A172 (cell line): ENCODE results near the gene GRK1. TPM values are rescaled to one million over a fixed set of nuclear protein-coding genes. Genes with fewer than 3 reads are reported as not detected.
"Not testable (repeated sequence)": the region's sequence is repeated elsewhere in the genome, so short reads cannot be mapped to it uniquely, and the experiment has no call there.

ENCODE experiments used
- DNase-seq: peaks from one replicate; pipeline ENCODE4 v3.0.0-alpha.2; 2015; ENCODE audit warnings: low spot score
- total RNA-seq: library from RNA; depleted of rRNA; stranded (reverse); fragments of >200 nt; shearing (Covaris generic); gene quantifications from 2 replicates; pipeline ENCODE4 v1.2.3, GENCODE V29; 2014

GRK1 gene
- total RNA-seq, 1 experiment from 2014 or later: not detected

GRCh38 chr13:113743366-113744195 is 76.6 kb downstream of the GRK1 start:
- no peak for DNase-seq

- DNase-seq: no peak
These were observed 77.4 kb downstream of the GRK1 start for GRCh38 chr13:113744197-113745000.

GRCh38 chr13:113745059-113745458 is 78.0 kb downstream of the GRK1 start:
- no peak for DNase-seq

DNA sequence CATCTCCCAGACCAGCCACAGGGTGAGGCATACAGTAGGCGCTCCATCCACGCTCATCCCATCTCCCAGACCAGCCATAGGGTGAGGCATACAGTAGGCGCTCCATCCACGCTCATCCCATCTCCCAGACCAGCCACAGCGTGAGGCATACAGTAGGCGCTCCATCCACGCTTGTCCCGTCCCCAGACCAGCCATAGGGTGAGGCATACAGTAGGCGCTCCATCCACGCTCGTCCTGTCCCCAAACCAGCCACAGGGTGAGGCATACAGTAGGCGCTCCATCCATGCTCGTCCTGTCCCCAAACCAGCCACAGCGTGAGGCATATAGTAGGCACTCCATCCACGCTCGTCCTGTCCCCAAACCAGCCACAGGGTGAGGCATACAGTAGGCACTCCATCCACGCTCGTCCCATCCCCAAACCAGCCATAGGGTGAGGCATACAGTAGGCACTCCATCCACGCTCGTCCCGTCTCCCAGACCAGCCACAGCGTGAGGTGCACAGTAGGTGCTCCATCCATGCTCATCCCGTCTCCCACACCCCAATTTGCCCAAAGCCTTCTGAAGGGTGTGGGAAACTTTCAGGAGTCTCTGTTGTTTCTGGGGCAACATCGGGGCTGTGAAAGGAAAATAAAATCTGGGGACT is 78.6 kb downstream of the GRK1 start:
- DNase-seq: not testable (repeated sequence)

DNA sequence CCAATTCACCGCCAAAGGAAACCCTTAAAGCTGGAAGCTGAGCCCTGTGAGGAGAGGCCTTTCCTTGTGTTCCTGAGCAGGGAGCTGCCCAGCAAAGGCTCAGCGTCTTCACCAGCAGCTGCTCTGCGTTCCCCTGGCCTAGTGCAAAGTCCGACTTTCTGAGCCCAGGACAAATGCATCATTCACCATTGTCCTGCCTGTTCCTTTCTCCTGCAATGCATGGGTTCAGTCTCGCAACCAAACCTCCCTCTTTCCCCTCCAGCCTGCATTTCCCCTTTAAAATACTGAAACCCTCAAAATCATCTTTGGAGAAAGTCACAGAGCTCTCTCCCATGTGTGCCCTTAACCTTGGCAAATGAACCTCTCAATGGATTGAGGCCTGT is 79.1 kb downstream of the GRK1 start:
- DNase-seq: no peak

DNA sequence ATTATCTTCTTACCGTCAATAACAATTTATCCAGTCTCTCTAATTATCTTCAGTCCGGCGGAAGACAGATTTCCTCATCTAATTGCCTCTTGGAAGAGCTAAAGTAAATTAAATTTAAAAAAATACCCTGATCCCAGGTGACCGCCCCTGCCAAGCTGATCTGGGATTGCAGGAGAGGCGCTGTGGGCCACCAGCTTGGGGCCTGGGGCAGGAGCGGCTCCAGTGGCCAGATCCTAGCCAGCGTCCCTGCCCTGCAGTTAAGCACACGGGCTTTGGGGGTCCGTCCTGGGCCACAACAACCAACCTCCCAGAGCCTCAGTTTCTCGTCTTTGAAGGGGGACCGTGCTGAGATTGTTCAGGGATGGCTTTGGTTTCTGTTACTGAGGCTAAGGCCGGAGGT is 79.7 kb downstream of the GRK1 start:
- DNase-seq: no peak

DNA sequence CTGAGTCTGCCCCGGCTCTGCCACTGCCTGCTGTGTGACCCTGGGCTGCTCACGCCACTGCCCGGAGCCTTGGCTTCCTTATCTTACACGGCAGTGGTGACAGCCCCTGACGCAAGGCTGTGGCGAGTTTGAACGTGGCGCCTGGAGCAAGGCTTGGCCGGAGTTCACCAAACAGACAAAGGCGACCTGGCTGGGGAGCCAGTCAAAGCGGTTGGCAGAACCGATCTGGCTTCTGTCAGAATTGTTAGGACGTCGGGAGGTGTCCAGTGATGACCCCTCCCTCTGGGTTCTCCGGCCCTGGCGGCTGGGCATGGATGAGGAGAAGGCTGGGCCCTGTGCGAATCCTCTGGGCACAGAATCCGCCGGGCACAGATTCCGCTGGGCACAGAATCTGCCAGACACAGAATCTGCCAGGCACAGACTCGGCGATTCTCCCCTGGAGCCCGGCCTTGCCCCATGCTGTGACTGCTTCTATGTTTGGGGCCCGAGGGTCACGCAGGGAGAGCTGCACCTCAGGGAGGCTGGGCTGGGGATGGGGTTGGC is 80.3 kb downstream of the GRK1 start:
- no peak for DNase-seq

DNA sequence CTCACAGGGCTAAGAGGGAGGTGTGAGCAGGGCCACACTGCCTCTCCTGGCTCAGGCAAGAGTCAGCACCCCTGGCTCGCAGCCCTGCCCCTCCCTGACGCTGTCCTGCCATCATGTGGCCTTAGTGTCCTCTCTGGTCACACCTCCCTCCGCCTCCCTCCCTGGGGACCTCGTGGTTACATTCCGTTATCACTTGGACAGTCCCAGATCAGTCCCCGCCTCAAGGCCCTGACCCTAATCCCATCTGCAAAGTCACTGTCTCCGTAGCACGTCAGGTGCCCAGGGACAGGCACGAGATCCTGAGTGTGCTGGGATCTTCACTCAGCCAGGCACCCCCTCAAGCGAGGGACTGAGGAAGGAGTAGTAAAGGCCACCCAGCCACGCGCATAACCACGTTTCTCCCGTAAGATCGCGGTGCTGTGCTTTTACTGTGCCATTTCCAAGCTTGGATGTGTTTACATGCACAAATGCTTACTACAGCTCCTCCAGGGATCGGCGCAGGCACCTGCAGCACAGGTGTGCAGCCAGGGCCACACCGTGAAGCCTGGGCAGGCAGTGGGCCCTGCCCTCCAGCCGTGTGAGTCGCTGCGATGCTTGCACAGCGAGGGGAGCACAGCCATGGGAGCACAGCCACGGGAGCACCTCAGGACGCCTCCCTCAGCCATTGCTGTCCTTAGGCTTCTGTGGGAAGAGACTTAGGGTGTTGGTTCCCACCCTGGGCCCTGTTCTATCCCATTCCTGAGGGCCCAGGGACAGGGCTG is 81.3 kb downstream of the GRK1 start:
- no peak for DNase-seq

GRCh38 chr13:113748862-113749451 is 81.9 kb downstream of the GRK1 start:
- DNase-seq: no peak

DNA sequence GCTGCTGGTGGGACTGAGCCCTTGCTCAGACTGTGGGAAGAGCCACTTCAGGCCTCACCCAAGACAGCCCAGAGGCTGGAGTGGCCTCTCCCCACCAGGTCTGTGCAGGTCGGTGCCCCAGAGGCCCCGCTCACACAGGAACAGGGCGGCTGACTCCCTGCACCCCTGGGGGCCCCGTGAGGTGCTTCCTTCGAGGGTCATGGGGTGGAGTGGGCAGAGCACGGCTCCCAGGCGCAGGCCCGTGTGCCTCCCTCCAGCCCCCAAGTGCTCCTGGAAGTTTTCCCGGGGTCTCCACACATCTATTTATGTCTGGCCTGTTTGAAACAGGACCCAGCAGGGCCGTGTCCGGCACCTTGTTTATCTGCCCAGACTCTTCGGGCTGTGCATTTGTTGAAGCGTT is 82.5 kb downstream of the GRK1 start:
- no peak for DNase-seq

DNA sequence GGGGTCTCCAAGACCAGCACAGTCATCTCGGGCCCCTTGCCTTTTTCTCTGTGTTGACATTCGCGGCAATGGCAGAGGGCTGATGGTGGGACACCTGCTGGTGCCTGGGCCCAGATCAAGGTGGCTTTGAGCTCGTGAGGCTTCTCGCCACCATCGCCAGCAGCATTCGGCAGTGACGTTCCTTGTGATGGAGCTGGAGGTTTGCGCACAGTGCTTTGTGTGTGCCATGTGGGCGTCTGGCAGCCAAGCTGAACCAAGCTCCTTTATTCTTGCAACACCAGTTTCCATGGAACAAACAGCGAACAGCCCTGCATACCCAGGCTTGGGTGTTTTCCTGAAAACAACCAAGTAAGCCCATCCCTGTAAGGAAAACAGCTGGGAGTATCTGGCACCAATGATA is 82.9 kb downstream of the GRK1 start:
- DNase-seq: no peak

DNA sequence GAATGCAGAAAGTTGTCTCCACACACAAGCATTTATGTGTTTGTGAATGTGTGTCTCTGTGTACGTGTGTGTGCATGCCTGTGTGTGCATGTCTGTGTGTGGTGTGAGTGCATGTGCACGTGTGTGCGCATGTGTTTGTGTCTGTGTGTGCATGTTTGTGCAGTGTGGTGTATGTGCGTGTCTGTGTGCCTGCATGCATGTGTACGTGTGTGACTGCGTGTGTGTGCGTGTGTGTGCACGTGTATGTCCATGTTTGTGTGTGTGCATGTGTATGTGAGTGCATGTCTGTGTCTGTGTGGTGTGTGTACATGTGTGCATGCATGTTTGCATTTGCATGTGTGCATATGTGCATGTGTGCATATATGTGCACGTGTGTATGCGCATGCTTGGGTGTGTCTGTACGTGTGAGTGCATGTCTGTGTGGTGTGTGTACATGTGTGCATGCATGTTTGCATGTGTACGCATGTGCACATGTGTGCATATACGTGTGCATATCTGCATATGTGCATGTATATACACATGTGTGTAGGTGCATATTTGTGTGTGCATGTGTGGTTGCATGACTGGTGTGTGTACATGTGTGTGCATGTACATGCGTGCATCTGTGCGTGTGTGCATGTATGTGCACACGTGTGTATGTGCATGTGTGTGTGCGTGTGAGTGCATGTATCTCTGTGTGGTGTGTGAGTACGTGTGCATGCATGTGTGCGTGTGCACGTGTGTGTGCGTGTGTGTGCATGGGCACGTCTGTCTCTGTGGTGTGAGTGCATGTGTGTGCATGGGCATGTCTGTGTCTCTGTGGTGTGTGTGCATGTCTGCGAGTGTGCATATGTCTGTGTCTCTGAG is 83.8 kb downstream of the GRK1 start:
- DNase-seq: no peak

DNA sequence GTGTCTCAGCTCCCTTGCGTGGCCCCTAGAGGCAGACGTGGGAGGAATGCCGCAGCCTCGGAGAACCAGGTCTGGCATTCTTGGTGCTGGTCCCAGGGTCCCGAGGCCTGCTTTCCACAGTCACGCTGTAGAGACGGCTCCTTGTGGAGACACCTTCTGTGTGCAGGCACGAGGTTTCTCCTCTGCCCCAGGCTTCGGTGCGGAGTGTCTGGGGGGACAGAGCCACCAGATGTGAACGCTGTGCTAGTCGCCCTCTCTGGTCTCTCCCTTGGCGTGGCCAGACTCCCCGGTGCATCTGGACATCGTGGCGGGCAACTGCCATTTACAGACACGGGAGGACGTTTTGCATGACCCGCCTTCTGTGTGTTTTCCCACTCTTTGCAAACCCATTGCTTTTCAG is 84.5 kb downstream of the GRK1 start:
- DNase-seq: no peak

DNA sequence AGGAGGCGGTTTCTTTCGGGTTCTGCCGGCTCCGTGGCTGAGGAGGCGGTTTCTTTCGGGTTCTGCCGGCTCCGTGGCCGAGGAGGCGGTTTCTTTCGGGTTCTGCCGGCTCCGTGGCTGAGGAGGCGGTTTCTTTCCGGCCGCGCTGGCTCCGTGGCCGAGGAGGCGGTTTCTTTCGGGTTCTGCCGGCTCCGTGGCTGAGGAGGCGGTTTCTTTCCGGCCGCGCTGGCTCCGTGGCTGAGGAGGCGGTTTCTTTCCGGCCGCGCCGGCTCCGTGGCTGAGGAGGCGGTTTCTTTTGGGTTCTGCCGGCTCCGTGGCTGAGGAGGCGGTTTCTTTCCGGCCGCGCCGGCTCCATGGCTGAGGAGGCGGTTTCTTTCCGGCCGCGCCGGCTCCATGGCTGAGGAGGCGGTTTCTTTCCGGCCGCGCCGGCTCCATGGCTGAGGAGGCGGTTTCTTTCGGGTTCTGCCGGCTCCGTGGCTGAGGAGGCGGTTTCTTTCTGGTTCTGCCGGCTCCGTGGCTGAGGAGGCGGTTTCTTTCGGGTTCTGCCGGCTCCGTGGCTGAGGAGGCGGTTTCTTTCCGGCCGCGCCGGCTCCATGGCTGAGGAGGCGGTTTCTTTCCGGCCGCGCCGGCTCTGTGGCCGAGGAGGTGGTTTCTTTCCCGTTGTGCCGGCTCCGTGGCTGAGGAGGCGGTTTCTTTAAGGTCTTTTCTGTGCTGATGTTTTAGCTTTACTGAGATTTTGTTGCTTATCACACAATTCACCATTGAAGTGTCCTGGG is 85.4 kb downstream of the GRK1 start:
- not testable (repeated sequence) for DNase-seq

DNA sequence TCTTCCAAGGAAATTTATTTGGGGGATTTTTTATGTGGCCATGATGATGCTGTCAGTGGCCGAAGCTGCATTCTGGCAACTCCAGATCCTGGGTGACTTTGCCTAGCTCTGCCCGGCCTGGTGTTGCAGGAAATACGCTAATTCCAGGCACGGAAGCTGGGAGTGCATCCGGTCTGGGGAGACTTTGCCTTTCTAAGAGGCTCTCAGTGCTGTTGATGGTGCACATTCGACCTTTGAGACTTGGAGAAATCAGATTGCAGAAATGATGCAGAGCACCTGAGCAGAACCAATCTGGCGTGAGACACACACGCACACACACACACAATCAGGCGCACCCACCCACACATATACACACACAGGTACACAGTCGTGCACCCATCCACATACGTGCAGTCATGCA is 86.2 kb downstream of the GRK1 start:
- no peak for DNase-seq

DNA sequence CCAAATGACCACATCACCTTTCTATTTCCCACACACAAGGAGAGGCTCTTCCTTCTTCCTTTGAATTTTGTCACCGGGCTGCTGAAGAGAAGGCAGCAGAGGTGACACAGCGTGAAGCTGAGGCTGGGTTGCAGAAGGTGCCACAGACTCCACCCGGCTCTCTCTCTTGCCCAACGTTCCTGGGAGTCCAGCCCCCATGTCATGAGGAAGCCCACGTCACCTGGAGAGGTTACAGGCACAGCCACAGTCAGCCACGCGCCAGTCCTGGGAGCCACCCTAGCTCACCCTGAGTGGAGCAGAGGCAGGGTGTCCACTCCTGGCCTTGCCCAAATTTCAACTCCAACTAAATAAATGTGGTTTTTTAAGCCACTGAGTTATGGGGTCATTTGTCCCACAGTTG is 87.2 kb downstream of the GRK1 start:
- no peak for DNase-seq

GRCh38 chr13:113754691-113755090 is 87.7 kb downstream of the GRK1 start:
- no peak for DNase-seq

DNA sequence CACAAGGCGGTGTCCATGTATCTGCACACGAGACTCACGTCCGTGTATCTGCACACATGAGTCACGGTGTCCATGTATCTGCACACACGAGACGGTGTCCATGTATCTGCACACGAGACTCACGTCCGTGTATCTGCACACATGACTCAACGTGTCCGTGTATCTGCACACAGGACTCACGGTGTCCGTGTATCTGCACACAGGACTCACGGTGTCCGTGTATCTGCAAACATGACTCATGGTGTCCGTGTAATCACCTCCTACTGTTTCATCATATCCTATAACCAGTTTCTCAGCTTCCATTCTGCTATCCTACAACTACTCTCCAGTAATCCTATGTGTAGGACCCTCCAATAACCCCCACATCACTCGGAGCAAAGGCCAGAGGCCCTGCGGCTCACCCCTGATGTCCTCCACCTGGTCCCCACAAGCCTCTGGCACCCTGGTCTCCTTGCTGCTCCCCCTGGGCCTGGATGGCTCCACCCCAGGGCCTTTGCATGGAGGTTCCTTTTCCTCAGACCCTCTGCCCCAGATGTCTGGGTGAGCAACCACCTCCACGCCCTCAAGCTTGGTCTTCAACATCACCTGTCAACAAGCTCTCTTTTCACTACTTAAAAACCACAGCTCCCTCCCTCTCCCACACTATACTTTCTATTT is 89.5 kb downstream of the GRK1 start:
- DNase-seq: no peak
